ENCODE measurements around the gene KLHL14.
A peak's percentile ranks its signal among the peaks of the same experiment; 100 is the strongest.

DNA sequence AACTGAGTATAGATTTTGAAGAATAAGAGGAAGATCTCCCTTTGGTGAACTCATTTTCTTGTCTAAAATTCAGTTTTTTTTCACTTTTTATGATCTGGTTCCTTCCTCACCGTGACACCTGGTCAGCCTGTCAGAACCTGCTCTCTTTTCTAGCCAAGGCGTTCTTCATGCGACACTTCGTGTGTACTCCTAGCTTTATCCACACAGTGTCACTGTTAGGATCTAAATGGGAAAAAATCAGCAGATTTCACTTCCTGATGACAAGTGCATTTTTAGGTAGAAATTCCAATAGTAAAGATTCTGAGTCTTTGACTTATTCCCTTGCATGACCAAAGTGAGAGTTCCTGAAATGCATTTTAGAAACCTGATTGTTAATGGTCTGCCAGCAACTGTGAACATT is 89.8 kb downstream of the KLHL14 start:
- TF ChIP-seq, protein P1, sequence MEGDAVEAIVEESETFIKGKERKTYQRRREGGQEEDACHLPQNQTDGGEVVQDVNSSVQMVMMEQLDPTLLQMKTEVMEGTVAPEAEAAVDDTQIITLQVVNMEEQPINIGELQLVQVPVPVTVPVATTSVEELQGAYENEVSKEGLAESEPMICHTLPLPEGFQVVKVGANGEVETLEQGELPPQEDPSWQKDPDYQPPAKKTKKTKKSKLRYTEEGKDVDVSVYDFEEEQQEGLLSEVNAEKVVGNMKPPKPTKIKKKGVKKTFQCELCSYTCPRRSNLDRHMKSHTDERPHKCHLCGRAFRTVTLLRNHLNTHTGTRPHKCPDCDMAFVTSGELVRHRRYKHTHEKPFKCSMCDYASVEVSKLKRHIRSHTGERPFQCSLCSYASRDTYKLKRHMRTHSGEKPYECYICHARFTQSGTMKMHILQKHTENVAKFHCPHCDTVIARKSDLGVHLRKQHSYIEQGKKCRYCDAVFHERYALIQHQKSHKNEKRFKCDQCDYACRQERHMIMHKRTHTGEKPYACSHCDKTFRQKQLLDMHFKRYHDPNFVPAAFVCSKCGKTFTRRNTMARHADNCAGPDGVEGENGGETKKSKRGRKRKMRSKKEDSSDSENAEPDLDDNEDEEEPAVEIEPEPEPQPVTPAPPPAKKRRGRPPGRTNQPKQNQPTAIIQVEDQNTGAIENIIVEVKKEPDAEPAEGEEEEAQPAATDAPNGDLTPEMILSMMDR (IDR thresholded peaks at IDR 0.05; ENCODE audit: poor library complexity) = peak; percentile 12
- TF ChIP-seq EZH2phosphoT487 (IDR thresholded peaks at IDR 0.05; ENCODE audit: low read depth, severe bottlenecking, unreplicated experiment) (no peak), EZH2 (IDR thresholded peaks at IDR 0.05; ENCODE audit: borderline replicate concordance) (no peak)

Data from hepatocyte (in vitro differentiated cells).